Activated CD4-positive, alpha-beta T cell treated with anti-CD3 and anti-CD28 coated beads, Interleukin-2, amount 50 U/mL, for 1 hour (primary cell): ENCODE data around the gene PLPPR3.
"Not testable (repeated sequence)": the region's sequence is repeated elsewhere in the genome, so short reads cannot be mapped to it uniquely, and the experiment has no call there.

Experiments
- DNase-seq: peaks from one replicate; pipeline ENCODE4 v3.0.0-alpha.2; 2020

PLPPR3 gene

GRCh38 chr19:821825-822503 lies at the start of gene PLPPR3:
Gene PLPPR3, minus strand, starts transcription at chr19:821955. Its CDS starts 396 bp downstream, at chr19:821559.
- DNase-seq: no peak

- no peak for DNase-seq
Observed at GRCh38 chr19:870963-871401, 49.2 kb upstream of the PLPPR3 start.

- no peak for DNase-seq
Observed at GRCh38 chr19:870314-870713, 48.6 kb upstream of the PLPPR3 start.

- no peak for DNase-seq
Observed at GRCh38 chr19:869245-870177, 47.8 kb upstream of the PLPPR3 start.

GRCh38 chr19:868458-869244 lies 46.9 kb upstream of the PLPPR3 start:
- no peak for DNase-seq

GRCh38 chr19:867855-868457 lies 46.2 kb upstream of the PLPPR3 start:
- DNase-seq: no peak

- DNase-seq: no peak
Observed at GRCh38 chr19:867301-867793, 45.6 kb upstream of the PLPPR3 start.

GRCh38 chr19:866769-867300 lies 45.1 kb upstream of the PLPPR3 start:
- DNase-seq: no peak

GRCh38 chr19:863315-863620 lies 41.5 kb upstream of the PLPPR3 start:
- no peak for DNase-seq

- peak; percentile 84 for DNase-seq
Observed at GRCh38 chr19:862581-863314, 41.0 kb upstream of the PLPPR3 start.

GRCh38 chr19:861756-862580 lies 40.2 kb upstream of the PLPPR3 start:
- DNase-seq: peak; percentile 69

- DNase-seq: no peak
Observed at GRCh38 chr19:861141-861755, 39.5 kb upstream of the PLPPR3 start.

GRCh38 chr19:858868-859843 lies 37.4 kb upstream of the PLPPR3 start, which contains the start of gene CFD:
Gene CFD, plus strand, starts transcription at chr19:859664. Its CDS starts 26 bp downstream, at chr19:859690.
- no peak for DNase-seq

- no peak for DNase-seq
Observed at GRCh38 chr19:858284-858683, 36.5 kb upstream of the PLPPR3 start.

- no peak for DNase-seq
Observed at GRCh38 chr19:855566-856120, 33.9 kb upstream of the PLPPR3 start.

GRCh38 chr19:855142-855541 lies 33.4 kb upstream of the PLPPR3 start:
- no peak for DNase-seq

- no peak for DNase-seq
Observed at GRCh38 chr19:854549-854948, 32.8 kb upstream of the PLPPR3 start.

- DNase-seq: not testable (repeated sequence)
Observed at GRCh38 chr19:853614-854220, 32.0 kb upstream of the PLPPR3 start.
